PC-9 (cell line): ENCODE data around the gene SLC27A4. TPM values are rescaled to one million over a fixed set of nuclear protein-coding genes. Genes with fewer than 3 reads are reported as not detected.

ENCODE experiments used
- BruUV-seq: library from RNA; stranded (reverse); fragments of 400-500 nt; replicated peaks from 2 replicates; lab custom pipeline; 2021; lab: Mats Ljungman, UMichigan
- CTCF ChIA-PET: fragments of 300-600 bp; sonication (Branson Sonifier 250); formaldehyde crosslinking; loops from one replicate; lab custom pipeline; 2022; ENCODE audit warnings: antibody characterized with exemption; lab: Charles Lee
- POLR2A ChIA-PET: fragments of 300-600 bp; sonication (Branson Sonifier 250); formaldehyde crosslinking; loops from one replicate; lab custom pipeline; 2022; ENCODE audit warnings: antibody characterized with exemption; ENCODE audit not compliant: unreplicated experiment; lab: Charles Lee
- DNase-seq, 2 experiments: peaks; one replicate each; pipeline versions ENCODE4 v3.0.0 to v3.0.0-alpha.2; 2015 to 2022; ENCODE audit warnings: mixed read lengths in 1 of 2
- H2AFZ ChIP-seq: fragments of 200-600 bp; sonication (generic); 2 replicates; pipeline ENCODE4 v1.8.1; 2017; ENCODE audit warnings: antibody characterized with exemption
- H3F3A ChIP-seq: fragments of 200-600 bp; sonication (generic); 2 replicates; pipeline ENCODE4 v1.8.1; 2017; ENCODE audit warnings: antibody characterized with exemption, mild to moderate bottlenecking, low read depth; ENCODE audit not compliant: insufficient read depth
- H3K27ac ChIP-seq: fragments of 200-600 bp; sonication (generic); 2 replicates; pipeline ENCODE4 v1.6.1; 2016; ENCODE audit warnings: mixed run types
- H3K27me3 ChIP-seq: fragments of 200-600 bp; sonication (generic); 2 replicates; pipeline ENCODE4 v1.6.1; 2016; ENCODE audit warnings: low read depth, mixed run types; ENCODE audit not compliant: insufficient read depth
- H3K36me3 ChIP-seq: fragments of 200-600 bp; sonication (generic); 2 replicates; pipeline ENCODE4 v1.6.1; 2016; ENCODE audit warnings: low read depth, mixed run types
- H3K4me1 ChIP-seq: fragments of 200-600 bp; sonication (generic); replicated peaks from 2 replicates; pipeline ENCODE4 v1.6.1; 2016; ENCODE audit warnings: mixed run types; ENCODE audit not compliant: insufficient read depth
- H3K4me2 ChIP-seq: fragments of 200-600 bp; sonication (generic); 2 replicates; pipeline ENCODE4 v1.6.1; 2017; ENCODE audit warnings: mixed run types
- H3K4me3 ChIP-seq: fragments of 200-600 bp; sonication (generic); 2 replicates; pipeline ENCODE4 v1.6.1; 2016; ENCODE audit warnings: mixed run types
- H3K79me2 ChIP-seq: fragments of 200-600 bp; sonication (generic); 2 replicates; pipeline ENCODE4 v1.6.1; 2017; ENCODE audit warnings: low read depth, mixed run types
- H3K9me2 ChIP-seq: fragments of 200-600 bp; sonication (generic); 2 replicates; pipeline ENCODE4 v1.8.1; 2017; ENCODE audit warnings: mild to moderate bottlenecking; ENCODE audit not compliant: insufficient read depth
- H3K9me3 ChIP-seq: fragments of 200-600 bp; sonication (generic); 2 replicates; pipeline ENCODE4 v1.8.1; 2016; ENCODE audit warnings: low read depth; ENCODE audit not compliant: insufficient read depth
- H4K20me1 ChIP-seq: fragments of 200-600 bp; sonication (generic); 2 replicates; pipeline ENCODE4 v1.8.1; 2017; ENCODE audit not compliant: insufficient read depth
- EZH2 ChIP-seq: fragments of 200-600 bp; sonication (generic); IDR thresholded peaks from 2 replicates; pipeline ENCODE4 v1.8.0; 2017; ENCODE audit warnings: antibody characterized with exemption, low read depth
- intact Hi-C: fragments of 100-400 bp; cut with micrococcal nuclease; formaldehyde crosslinking; loops from one replicate; pipeline ENCODE4 v1.10.0; 2022; ENCODE audit not compliant: unreplicated experiment
- total RNA-seq: library from RNA; stranded (reverse); gene quantifications from 2 replicates; pipeline ENCODE4 v1.2.3, GENCODE V29; 2021
- TF ChIP-seq, protein P1 (sequence below): fragments of 200-600 bp; sonication (generic); conservative IDR thresholded peaks from 2 replicates; pipeline ENCODE4 v1.6.1; 2017; ENCODE audit warnings: mixed run types, antibody characterized with exemption, mild to moderate bottlenecking, moderate library complexity

The SLC27A4 gene
- total RNA-seq, 1 experiment from 2014 or later, result 30.4 TPM

DNA sequence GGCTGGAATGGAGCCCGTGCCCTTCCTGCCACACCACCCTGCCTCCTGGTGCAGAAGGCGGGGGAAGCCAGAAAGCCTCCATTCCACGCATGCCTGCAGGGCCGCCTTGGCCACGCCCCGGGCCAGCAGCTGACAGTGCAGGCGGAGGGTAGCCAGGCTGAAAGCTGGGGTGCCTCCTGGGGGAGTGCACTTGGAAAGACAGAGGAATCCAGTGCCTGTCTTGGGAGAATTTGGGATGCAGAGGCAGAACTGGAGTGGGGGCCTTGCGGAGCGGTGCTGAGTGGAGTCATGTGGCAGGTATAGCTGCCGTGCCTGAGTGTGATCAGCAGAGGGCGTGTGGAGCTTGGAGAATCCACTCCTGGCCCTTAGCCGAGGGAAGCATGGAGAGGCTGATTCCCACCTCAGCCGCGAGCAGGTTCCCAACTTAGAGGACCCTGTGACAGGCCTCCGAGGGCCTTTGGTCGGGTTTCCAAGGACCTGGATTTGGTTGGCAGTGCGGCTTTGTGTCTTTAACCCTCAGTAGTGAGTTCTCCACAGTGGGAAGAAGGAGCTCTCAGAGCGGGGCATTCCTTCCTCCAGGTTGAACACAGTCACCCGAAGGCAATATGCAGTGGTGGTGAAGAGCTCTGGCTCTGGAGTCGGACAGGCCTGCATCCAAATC, 21.8 kb downstream of the SLC27A4 start:
- Histone ChIP-seq H3K79me2 (no peaks in the 10 kb centered on the region), H3K4me2 (peak overlapping the region; percentile 89), H2AFZ (no peak overlapping the region), H3K9me2 (no peaks in the 10 kb centered on the region), H4K20me1 (no peaks in the 10 kb centered on the region), H3K36me3 (no peaks in the 10 kb centered on the region), H3K4me1 (peaks cover 12% of the 10 kb centered on the region), H3K27me3 (no peaks in the 10 kb centered on the region), H3K9me3 (no peaks in the 10 kb centered on the region), H3K27ac (no peak overlapping the region), H3K4me3 (peak overlapping the region; percentile 53; the same call in 1 of the 2 replicates), H3F3A (peaks cover 14% of the 10 kb centered on the region)
- intact Hi-C loops, result loop anchor here (1.0 to 5.0 kb wide), 3 partner anchors 59 to 275 kb away; partner anchors contain the start of gene CERCAM
- no TSS peak for BruUV-seq
- peak in 1 of 2 experiments; percentile 87 for DNase-seq
- POLR2A ChIA-PET, result interaction anchor here (0.5 to 0.6 kb wide), 2 partner anchors 59 to 70 kb away, joined by 3 to 16 read pairs; partner anchors contain the start of gene CERCAM
- CTCF ChIA-PET, result interaction anchor here (0.6 to 1.6 kb wide), 12 partner anchors 9 to 249 kb away, joined by 3 to 20 read pairs (median 4); partner anchors contain the start of genes CERCAM and URM1
- no peak for TF ChIP-seq EZH2
- TF ChIP-seq, protein P1, sequence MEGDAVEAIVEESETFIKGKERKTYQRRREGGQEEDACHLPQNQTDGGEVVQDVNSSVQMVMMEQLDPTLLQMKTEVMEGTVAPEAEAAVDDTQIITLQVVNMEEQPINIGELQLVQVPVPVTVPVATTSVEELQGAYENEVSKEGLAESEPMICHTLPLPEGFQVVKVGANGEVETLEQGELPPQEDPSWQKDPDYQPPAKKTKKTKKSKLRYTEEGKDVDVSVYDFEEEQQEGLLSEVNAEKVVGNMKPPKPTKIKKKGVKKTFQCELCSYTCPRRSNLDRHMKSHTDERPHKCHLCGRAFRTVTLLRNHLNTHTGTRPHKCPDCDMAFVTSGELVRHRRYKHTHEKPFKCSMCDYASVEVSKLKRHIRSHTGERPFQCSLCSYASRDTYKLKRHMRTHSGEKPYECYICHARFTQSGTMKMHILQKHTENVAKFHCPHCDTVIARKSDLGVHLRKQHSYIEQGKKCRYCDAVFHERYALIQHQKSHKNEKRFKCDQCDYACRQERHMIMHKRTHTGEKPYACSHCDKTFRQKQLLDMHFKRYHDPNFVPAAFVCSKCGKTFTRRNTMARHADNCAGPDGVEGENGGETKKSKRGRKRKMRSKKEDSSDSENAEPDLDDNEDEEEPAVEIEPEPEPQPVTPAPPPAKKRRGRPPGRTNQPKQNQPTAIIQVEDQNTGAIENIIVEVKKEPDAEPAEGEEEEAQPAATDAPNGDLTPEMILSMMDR, result peak; percentile 88

DNA sequence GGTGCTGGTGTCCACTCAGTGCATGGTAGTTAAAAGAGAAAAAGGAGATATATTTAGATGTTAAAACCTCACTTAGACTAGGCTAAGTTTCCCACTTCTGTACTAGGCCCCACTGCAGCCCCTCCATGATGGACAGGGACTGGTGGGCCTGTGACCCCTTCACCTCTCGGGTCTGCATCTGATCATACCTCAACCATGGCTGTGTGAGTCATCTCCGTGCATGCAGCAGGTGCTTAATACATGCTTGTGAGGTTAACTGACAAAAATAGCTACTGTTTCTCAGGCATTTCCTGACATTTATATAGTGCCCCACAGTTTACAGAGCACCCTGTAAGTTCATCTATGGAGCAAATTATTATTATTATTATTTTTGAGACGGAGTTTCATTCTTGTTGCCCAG, 22.4 kb downstream of the SLC27A4 start:
- Histone ChIP-seq H3F3A (peaks cover 14% of the 10 kb centered on the region), H3K27me3 (no peaks in the 10 kb centered on the region), H3K36me3 (no peaks in the 10 kb centered on the region), H3K9me2 (no peaks in the 10 kb centered on the region), H4K20me1 (no peaks in the 10 kb centered on the region), H3K9me3 (no peaks in the 10 kb centered on the region), H3K4me2 (peak overlapping the region; percentile 89; the same call in 1 of the 2 replicates), H3K4me1 (peaks cover 12% of the 10 kb centered on the region), H2AFZ (no peak overlapping the region), H3K4me3 (no peak overlapping the region), H3K79me2 (no peaks in the 10 kb centered on the region), H3K27ac (no peak overlapping the region)
- no peak for DNase-seq
- no peak for TF ChIP-seq EZH2
- TF ChIP-seq, protein P1, result no peak
- BruUV-seq, result no TSS peak
- ChIA-PET POLR2A (interaction anchor here (0.5 to 0.6 kb wide), 2 partner anchors 58 to 71 kb away, joined by 3 to 16 read pairs; partner anchors contain the start of gene CERCAM), CTCF (interaction anchor here (0.6 to 1.6 kb wide), 11 partner anchors 8 to 248 kb away, joined by 3 to 20 read pairs (median 4); partner anchors contain the start of genes CERCAM and URM1)
- intact Hi-C loops, result loop anchor here (1.0 to 5.0 kb wide), 3 partner anchors 58 to 275 kb away; partner anchors contain the start of gene CERCAM

DNA sequence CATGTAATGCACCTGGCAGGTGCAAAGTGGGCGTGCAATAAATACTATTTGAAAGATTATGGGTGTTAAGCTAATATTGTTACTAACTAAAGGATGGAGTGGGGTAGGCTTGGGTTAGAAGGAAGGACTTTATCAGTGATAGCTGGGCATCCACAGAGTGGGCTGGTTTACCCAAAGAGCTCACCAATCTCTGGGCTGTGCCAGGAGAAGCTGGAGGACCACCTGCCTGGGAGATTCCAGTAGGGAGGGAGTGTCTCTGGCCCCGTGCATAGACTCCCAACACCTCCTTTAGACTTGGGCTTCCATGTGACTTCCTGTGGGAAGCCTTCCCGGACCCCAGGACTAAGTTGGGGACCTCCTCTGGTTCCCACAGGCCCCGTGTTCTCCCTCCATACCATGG, 25.2 kb downstream of the SLC27A4 start:
- ChIA-PET POLR2A (interaction anchor here (0.7 kb wide), 1 partner anchor 187 kb away, joined by 4 read pairs; the partner anchor contains the start of gene SPTAN1), CTCF (no interaction called here)
- no peaks in the 10 kb centered on the region for H3K9me2 ChIP-seq
- peaks cover 21% of the 10 kb centered on the region for H3K4me1 ChIP-seq
- no peak overlapping the region for H2AFZ ChIP-seq
- H3K4me2 ChIP-seq, result no peak overlapping the region
- no peaks in the 10 kb centered on the region for H4K20me1 ChIP-seq
- no peaks in the 10 kb centered on the region for H3K36me3 ChIP-seq
- no peaks in the 10 kb centered on the region for H3K9me3 ChIP-seq
- no TSS peak for BruUV-seq
- intact Hi-C loops, result no loop called here
- H3F3A ChIP-seq, result peaks cover 22% of the 10 kb centered on the region
- no peak overlapping the region for H3K27ac ChIP-seq
- no peak for TF ChIP-seq EZH2
- TF ChIP-seq, protein P1, result no peak
- no peak overlapping the region for H3K4me3 ChIP-seq
- H3K79me2 ChIP-seq, result no peaks in the 10 kb centered on the region
- H3K27me3 ChIP-seq, result no peaks in the 10 kb centered on the region
- DNase-seq, result no peak
